Measurements from ENCODE around the gene MIPEP. TPM values are rescaled to one million over a fixed set of nuclear protein-coding genes. Genes with fewer than 3 reads are reported as not detected.

MIPEP gene
- total and polyA plus RNA-seq, 12 donors: 13.9 to 28.6 (median 20.7) TPM

GRCh38 chr13:23723471-23723870 lies 165.7 kb downstream of the MIPEP start:
- intact Hi-C loops (cut with DNase I): no loop called here
- no peaks in the 10 kb centered on the region for H3K36me3 ChIP-seq (replicated peaks in 1 of 2)
- no peak overlapping the region for H3K4me3 ChIP-seq
- H3K4me1 ChIP-seq (replicated peaks in 1 of 2): no peaks in the 10 kb centered on the region
- no peaks in the 10 kb centered on the region for H3K27me3 ChIP-seq
- H3K27ac ChIP-seq: no peak overlapping the region
- no peaks in the 10 kb centered on the region for H3K9me3 ChIP-seq (replicated peaks in 1 of 3)
- TF ChIP-seq CTCF (IDR thresholded peaks at IDR 0.05): no peak
- TF ChIP-seq POLR2A (IDR thresholded peaks at IDR 0.05): no peak
- no peak for DNase-seq
- WGBS, 4 donors: 11 to 39% (median 19%) methylated on average over 1 of the region's 1 CpG

- WGBS, 4 donors: 71 to 86% (median 83%) methylated on average over 6 of the region's 6 CpGs
- DNase-seq: no peak
- no peak overlapping the region for H3K27ac ChIP-seq
- TF ChIP-seq CTCF (IDR thresholded peaks at IDR 0.05) (no peak), POLR2A (IDR thresholded peaks at IDR 0.05) (no peak)
- H3K4me3 ChIP-seq: no peak overlapping the region
- H3K27me3 ChIP-seq: no peaks in the 10 kb centered on the region
- H3K36me3 ChIP-seq (replicated peaks in 1 of 2): no peaks in the 10 kb centered on the region
- H3K9me3 ChIP-seq (replicated peaks in 1 of 3): no peaks in the 10 kb centered on the region
- no peaks in the 10 kb centered on the region for H3K4me1 ChIP-seq (replicated peaks in 1 of 2)
- intact Hi-C loops (cut with DNase I): no loop called here
These were observed 166.3 kb downstream of the MIPEP start for GRCh38 chr13:23722726-23723453.

- DNase-seq: no peak
- no peaks in the 10 kb centered on the region for H3K27me3 ChIP-seq
- no peak overlapping the region for H3K4me3 ChIP-seq
- intact Hi-C loops (cut with DNase I): no loop called here
- H3K4me1 ChIP-seq (replicated peaks in 1 of 2): no peaks in the 10 kb centered on the region
- WGBS, 4 donors: 48 to 59% (median 53%) methylated on average over 2 of the region's 2 CpGs
- TF ChIP-seq POLR2A (IDR thresholded peaks at IDR 0.05) (no peak), CTCF (IDR thresholded peaks at IDR 0.05) (no peak)
- H3K27ac ChIP-seq: no peak overlapping the region
- no peaks in the 10 kb centered on the region for H3K9me3 ChIP-seq (replicated peaks in 1 of 3)
- H3K36me3 ChIP-seq (replicated peaks in 1 of 2): no peaks in the 10 kb centered on the region
These were observed 170.2 kb downstream of the MIPEP start for GRCh38 chr13:23718996-23719395.

GRCh38 chr13:23716401-23716800 lies 172.8 kb downstream of the MIPEP start:
- intact Hi-C loops (cut with DNase I): no loop called here
- Histone ChIP-seq H3K4me1 (replicated peaks in 1 of 2) (no peaks in the 10 kb centered on the region), H3K27me3 (no peaks in the 10 kb centered on the region), H3K27ac (no peak overlapping the region), H3K9me3 (replicated peaks in 1 of 3) (no peaks in the 10 kb centered on the region), H3K4me3 (no peak overlapping the region), H3K36me3 (replicated peaks in 1 of 2) (no peaks in the 10 kb centered on the region)
- DNase-seq: no peak
- TF ChIP-seq POLR2A (IDR thresholded peaks at IDR 0.05) (no peak), CTCF (IDR thresholded peaks at IDR 0.05) (no peak)
- 83 to 100% (median 96%) methylated on average over 2 of the region's 2 CpGs for WGBS, 4 donors

All from adrenal gland (tissue), 12 donors.